ENCODE measurements around the gene TAOK3. TPM values are rescaled to one million over a fixed set of nuclear protein-coding genes. Genes with fewer than 3 reads are reported as not detected.

Gene TAOK3
- total RNA-seq, 4 donors from 2014 or later, result 34.6 to 44.9 (median 39.6) TPM

DNA sequence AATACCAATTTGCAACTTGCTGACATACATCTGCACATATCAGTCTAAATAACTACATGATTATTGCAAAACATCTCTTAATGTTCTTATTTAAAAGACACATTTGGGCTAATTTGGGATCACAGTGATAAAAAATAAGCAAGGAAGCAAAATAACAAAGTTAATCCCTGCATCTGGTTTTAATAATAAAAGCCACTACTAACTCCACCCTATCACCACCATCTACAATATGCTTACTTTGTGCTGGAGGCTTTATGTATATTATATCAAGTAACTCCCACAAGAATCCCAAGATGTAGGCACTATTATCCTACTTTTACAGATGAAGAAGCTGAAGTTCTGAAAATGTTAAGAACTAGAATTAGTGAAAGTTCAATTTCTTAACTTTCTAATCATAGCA lies 45.7 kb downstream of the TAOK3 start:
- intact Hi-C loops (cut with DNase I), result no loop called here
- no peak for DNase-seq (ENCODE audit: extremely low spot score)

DNA sequence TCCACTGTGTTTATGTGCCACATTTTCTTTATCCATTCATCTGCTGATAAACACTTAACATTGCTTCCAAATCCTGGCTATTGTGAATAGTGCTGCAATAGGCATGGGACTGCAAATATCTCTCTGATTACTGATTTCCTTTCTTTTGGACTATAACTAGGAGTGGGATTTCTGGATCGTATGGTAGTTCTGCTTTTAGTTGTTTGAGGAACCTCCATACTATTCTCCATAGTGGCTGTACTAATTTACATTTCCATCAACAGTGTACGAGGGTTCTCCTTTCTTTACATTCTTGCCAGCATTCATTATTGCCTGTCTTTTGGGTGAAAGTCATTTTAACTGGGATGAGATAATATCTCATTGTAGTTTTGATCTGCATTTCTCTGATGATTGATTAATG lies 47.6 kb downstream of the TAOK3 start:
- WGBS, result 86% methylated on average over 2 of the region's 2 CpGs
- intact Hi-C loops (cut with DNase I), result no loop called here
- Histone ChIP-seq H3K27me3 (no peaks in the 10 kb centered on the region), H3K27ac (replicated peaks in 1 of 4) (no peak overlapping the region), H3K9me3 (no peaks in the 10 kb centered on the region), H3K36me3 (no peaks in the 10 kb centered on the region), H3K4me1 (peaks cover 0 to 17% (median 6%) of the 10 kb centered on the region in 4 donors), H3K4me3 (no peak overlapping the region)
- DNase-seq (ENCODE audit: extremely low spot score), result no peak
- no peak for TF ChIP-seq EP300 (IDR thresholded peaks at IDR 0.05)
- no peak for TF ChIP-seq POLR2A (IDR thresholded peaks at IDR 0.05; ENCODE audit: low read depth)
- TF ChIP-seq POLR2AphosphoS5 (IDR thresholded peaks at IDR 0.05), result no peak
- TF ChIP-seq, protein P1, sequence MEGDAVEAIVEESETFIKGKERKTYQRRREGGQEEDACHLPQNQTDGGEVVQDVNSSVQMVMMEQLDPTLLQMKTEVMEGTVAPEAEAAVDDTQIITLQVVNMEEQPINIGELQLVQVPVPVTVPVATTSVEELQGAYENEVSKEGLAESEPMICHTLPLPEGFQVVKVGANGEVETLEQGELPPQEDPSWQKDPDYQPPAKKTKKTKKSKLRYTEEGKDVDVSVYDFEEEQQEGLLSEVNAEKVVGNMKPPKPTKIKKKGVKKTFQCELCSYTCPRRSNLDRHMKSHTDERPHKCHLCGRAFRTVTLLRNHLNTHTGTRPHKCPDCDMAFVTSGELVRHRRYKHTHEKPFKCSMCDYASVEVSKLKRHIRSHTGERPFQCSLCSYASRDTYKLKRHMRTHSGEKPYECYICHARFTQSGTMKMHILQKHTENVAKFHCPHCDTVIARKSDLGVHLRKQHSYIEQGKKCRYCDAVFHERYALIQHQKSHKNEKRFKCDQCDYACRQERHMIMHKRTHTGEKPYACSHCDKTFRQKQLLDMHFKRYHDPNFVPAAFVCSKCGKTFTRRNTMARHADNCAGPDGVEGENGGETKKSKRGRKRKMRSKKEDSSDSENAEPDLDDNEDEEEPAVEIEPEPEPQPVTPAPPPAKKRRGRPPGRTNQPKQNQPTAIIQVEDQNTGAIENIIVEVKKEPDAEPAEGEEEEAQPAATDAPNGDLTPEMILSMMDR (IDR thresholded peaks at IDR 0.05), result no peak

More for the DNA sequence above, 45.7 kb downstream of the TAOK3 start:
- H3K4me3 ChIP-seq, result no peak overlapping the region
- TF ChIP-seq EP300 (IDR thresholded peaks at IDR 0.05) (no peak), POLR2AphosphoS5 (IDR thresholded peaks at IDR 0.05) (no peak), POLR2A (IDR thresholded peaks at IDR 0.05; ENCODE audit: low read depth) (no peak)
- TF ChIP-seq, protein P1 (IDR thresholded peaks at IDR 0.05), result no peak
- no peak overlapping the region for H3K27ac ChIP-seq (replicated peaks in 1 of 4)
- no peaks in the 10 kb centered on the region for H3K9me3 ChIP-seq
- peaks cover 0 to 22% (median 15%) of the 10 kb centered on the region in 4 donors for H3K4me1 ChIP-seq
- no peaks in the 10 kb centered on the region for H3K27me3 ChIP-seq
- no peaks in the 10 kb centered on the region for H3K36me3 ChIP-seq

DNA sequence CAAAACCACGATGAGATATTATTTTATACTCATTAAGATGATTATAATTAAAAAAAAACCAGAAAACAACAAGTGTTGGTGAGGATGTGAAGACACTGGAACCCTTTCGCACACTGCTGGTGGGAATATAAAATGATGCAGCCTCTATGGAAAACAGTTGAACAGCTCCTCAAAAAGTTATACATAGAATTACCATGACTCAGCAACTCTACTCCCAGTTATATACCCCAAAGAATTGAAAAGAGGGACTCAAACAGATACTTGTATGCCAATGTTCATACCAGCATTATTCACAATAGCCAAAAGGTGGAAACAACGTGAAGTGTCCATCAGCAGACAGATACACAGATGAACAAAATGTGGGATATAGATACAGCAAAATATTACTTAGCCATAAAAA lies 53.1 kb downstream of the TAOK3 start:
- H3K4me3 ChIP-seq, result no peak overlapping the region
- no peaks in the 10 kb centered on the region for H3K27me3 ChIP-seq
- no peaks in the 10 kb centered on the region for H3K4me1 ChIP-seq
- 92% methylated on average over 3 of the region's 3 CpGs for WGBS
- H3K27ac ChIP-seq (replicated peaks in 1 of 4), result no peak overlapping the region
- H3K36me3 ChIP-seq, result no peaks in the 10 kb centered on the region
- no peak for DNase-seq (ENCODE audit: extremely low spot score)
- H3K9me3 ChIP-seq, result no peaks in the 10 kb centered on the region
- TF ChIP-seq EP300 (IDR thresholded peaks at IDR 0.05), result no peak
- intact Hi-C loops (cut with DNase I), result no loop called here

DNA sequence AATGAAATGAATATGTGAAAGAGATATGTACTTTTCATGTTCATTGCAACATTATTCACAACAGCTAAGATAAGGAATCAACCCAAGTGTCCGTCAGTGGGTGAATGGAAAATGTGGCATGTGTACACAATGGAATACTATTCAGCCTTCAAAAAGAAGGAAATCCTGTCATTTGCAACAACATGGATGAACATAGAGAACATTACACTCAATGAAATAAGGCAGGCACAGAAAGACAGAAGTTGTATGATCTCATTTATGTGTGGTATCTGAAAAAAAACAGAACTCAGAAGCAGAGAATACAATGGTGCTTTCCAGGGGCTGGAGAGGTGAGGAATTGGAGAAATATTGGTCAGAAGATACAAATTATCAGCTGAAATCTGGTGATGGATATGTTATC lies 54.0 kb downstream of the TAOK3 start:
- intact Hi-C loops (cut with DNase I), result no loop called here
- Histone ChIP-seq H3K36me3 (no peaks in the 10 kb centered on the region), H3K4me1 (no peaks in the 10 kb centered on the region), H3K9me3 (no peaks in the 10 kb centered on the region), H3K27ac (replicated peaks in 1 of 4) (no peak overlapping the region), H3K27me3 (no peaks in the 10 kb centered on the region), H3K4me3 (no peak overlapping the region)
- DNase-seq (ENCODE audit: extremely low spot score), result no peak
- 89% methylated on average over 1 of the region's 1 CpG for WGBS
- TF ChIP-seq, protein P1 (IDR thresholded peaks at IDR 0.05), result no peak
- TF ChIP-seq POLR2AphosphoS5 (IDR thresholded peaks at IDR 0.05) (no peak), POLR2A (IDR thresholded peaks at IDR 0.05; ENCODE audit: low read depth) (no peak), EP300 (IDR thresholded peaks at IDR 0.05) (no peak)

DNA sequence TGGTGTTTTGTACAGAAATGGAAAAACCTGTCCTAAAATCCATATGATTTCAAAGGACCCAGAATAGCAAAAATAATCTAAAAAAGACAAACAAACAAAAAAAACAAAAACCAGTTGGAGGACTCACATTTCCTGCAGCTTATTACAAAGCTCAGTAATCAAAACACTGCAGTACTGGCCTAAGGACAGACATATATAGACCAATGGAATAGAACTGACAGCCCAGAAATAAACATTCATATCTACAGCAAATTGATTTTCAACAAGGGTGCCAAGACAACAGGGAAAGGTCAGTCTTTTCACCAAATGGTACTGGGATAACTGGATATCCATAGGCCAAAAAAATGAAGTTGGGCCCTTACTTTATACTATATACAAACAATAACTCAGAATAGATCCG lies 55.0 kb downstream of the TAOK3 start:
- no peak for DNase-seq (ENCODE audit: extremely low spot score)
- Histone ChIP-seq H3K4me3 (no peak overlapping the region), H3K27ac (replicated peaks in 1 of 4) (no peak overlapping the region), H3K9me3 (no peaks in the 10 kb centered on the region), H3K27me3 (no peaks in the 10 kb centered on the region), H3K4me1 (peaks cover 0 to under 1% (median under 1%) of the 10 kb centered on the region in 4 donors), H3K36me3 (no peaks in the 10 kb centered on the region)
- TF ChIP-seq, protein P1 (IDR thresholded peaks at IDR 0.05), result no peak
- TF ChIP-seq POLR2A (IDR thresholded peaks at IDR 0.05; ENCODE audit: low read depth) (no peak), POLR2AphosphoS5 (IDR thresholded peaks at IDR 0.05) (no peak), EP300 (IDR thresholded peaks at IDR 0.05) (no peak)
- WGBS, result 100% methylated on average over 1 of the region's 1 CpG
- intact Hi-C loops (cut with DNase I), result no loop called here

Data from esophagus muscularis mucosa (tissue), 4 donors.